22Rv1 (cell line): ENCODE measurements around the gene NDRG3.
"Not testable (repeated sequence)": the region's sequence is repeated elsewhere in the genome, so short reads cannot be mapped to it uniquely, and the experiment has no call there.

Source experiments
- ZFX ChIP-seq: fragments of 450-650 bp; IDR thresholded peaks from 2 replicates; pipeline ENCODE4 v1.6.1; 2017; ENCODE audit warnings: antibody characterized with exemption, borderline replicate concordance
- TF ChIP-seq, protein P1 (sequence below): fragments of 450-650 bp; IDR thresholded peaks from 2 replicates; pipeline ENCODE4 v1.5.1; 2017; ENCODE audit warnings: mild to moderate bottlenecking

DNA sequence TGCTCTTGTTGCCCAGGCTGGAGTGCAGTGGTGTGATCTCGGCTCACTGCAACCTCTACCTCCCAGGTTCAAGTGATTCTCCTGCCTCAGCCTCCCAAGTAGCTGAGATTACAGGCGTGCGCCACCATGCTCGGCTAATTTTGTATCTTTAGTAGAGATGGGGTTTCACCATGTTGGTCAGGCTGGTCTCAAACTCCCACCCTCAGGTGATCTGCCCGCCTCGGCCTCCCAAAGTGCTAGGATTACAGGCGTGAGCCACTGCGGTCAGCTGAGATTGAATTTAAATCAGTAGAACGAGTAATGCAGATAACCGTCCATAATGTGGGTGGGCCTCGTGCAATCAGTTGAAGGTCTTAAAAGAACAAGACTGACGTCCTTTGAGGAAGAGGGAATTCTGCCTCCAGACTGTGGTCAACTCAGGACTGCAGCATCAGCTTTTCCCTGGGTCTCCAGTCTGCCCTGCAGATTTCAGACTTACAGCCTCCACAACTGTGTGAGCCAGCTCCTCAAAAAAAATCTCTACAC lies 107.0 kb downstream of the NDRG3 start:
- TF ChIP-seq, protein P1, sequence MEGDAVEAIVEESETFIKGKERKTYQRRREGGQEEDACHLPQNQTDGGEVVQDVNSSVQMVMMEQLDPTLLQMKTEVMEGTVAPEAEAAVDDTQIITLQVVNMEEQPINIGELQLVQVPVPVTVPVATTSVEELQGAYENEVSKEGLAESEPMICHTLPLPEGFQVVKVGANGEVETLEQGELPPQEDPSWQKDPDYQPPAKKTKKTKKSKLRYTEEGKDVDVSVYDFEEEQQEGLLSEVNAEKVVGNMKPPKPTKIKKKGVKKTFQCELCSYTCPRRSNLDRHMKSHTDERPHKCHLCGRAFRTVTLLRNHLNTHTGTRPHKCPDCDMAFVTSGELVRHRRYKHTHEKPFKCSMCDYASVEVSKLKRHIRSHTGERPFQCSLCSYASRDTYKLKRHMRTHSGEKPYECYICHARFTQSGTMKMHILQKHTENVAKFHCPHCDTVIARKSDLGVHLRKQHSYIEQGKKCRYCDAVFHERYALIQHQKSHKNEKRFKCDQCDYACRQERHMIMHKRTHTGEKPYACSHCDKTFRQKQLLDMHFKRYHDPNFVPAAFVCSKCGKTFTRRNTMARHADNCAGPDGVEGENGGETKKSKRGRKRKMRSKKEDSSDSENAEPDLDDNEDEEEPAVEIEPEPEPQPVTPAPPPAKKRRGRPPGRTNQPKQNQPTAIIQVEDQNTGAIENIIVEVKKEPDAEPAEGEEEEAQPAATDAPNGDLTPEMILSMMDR: not testable (repeated sequence)
- TF ChIP-seq ZFX: not testable (repeated sequence)
